HepG2 (cell line): Measurements from ENCODE around the gene IFT43. TPM values are rescaled to one million over a fixed set of nuclear protein-coding genes. Genes with fewer than 3 reads are reported as not detected.

ENCODE experiments used
- HMGXB3 ChIP-seq: sonication (generic); formaldehyde crosslinking; IDR thresholded peaks from 2 replicates; pipeline ENCODE4 v1.4.0; 2020; ENCODE audit warnings: missing genetic modification reagents, borderline replicate concordance
- polyA plus RNA-seq, 8 experiments: library from polyadenylated mRNA; depleted of rRNA in 3 of 8; stranded (reverse) in 7 of 8; unstranded in 1 of 8; fragments of >200 nt; fragmentation: Illumina TruSeq in 4 of 8; extraction: Trizol in 4 of 8; gene quantifications; 2 replicates each; pipeline versions ENCODE4 v1.2.1 to v1.2.3, GENCODE V29; 2011 to 2016; ENCODE audit warnings: low read depth in 4 of 8, missing spikeins in 1 of 8, mixed read lengths in 1 of 8; ENCODE audit not compliant: insufficient read depth in 1 of 8
- total RNA-seq, 5 experiments: library from RNA; depleted of rRNA; stranded (reverse); fragments of >200 nt; fragmentation: Illumina TruSeq; extraction: Trizol; gene quantifications; 2 replicates each; pipeline ENCODE4 v1.2.3, GENCODE V29; 2016; ENCODE audit warnings: low read depth in 1 of 5

Gene IFT43
- total and polyA plus RNA-seq, 2 of the 13 experiments (the other 11 are each of a cell fraction or from before 2014, with no cell fraction given) = 0.15 to 0.55 TPM

GRCh38 chr14:76133103-76133502 lies 147.5 kb downstream of the IFT43 start (continued):
- TF ChIP-seq HMGXB3 (CRISPR knock-in tag) = 0 out of 2 replicates have a peak, but pooled peaks have one; percentile 34

Other genes starting within 250 kb of the IFT43 start
- 1.4 and 2.5 TPM in 2 replicates for gene TGFB3, start 3.8 kb upstream of the IFT43 start, total RNA-seq (2016; rRNA removed; fragmentation: Illumina TruSeq; extraction: Trizol)
- gene TGFB3, start 3.8 kb upstream of the IFT43 start, polyA plus RNA-seq (2011; rRNA removed) = 2.5 and 3.2 TPM in 2 replicates
- 29.0 and 35.5 TPM in 2 replicates for gene GPATCH2L, start 166.2 kb downstream of the IFT43 start, total RNA-seq (2016; rRNA removed; fragmentation: Illumina TruSeq; extraction: Trizol)
- 14.2 and 14.4 TPM in 2 replicates for gene GPATCH2L, start 166.2 kb downstream of the IFT43 start, polyA plus RNA-seq (2011; rRNA removed)